Measurements from ENCODE around the gene ADAMTSL1. TPM values are rescaled to one million over a fixed set of nuclear protein-coding genes. Genes with fewer than 3 reads are reported as not detected.
A peak's percentile ranks its signal among the peaks of the same experiment; 100 is the strongest.

ADAMTSL1 gene
- total RNA-seq, 4 donors from 2014 or later: 2.8 to 26.4 (median 9.4) TPM

DNA sequence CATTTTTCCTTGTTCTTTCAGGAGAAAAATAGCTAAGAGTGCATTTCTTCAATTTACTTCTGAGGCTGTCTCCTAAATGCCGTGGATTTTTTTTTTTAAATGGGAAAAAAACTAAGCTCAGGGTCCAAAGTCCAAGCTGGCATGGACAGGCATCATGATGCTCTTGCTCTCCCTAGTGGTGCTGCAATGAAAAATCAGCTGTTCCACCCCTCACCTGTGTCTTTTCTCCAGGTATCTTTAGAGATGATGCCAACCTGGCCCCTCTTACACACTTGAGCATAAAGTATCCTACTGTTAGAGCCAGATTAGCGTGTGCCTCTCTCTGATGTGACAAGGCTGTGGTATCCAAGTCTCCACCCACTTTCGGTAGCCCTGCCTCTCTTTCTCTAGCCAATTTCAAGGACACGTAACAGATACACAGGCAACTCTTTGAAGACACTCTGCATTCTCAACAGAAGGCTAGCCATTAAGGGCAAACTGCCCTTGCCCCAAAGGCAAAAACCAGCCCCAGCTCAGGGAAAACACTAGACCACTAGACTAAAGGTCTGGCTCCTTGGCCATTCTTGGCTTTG, 350.2 kb downstream of the ADAMTSL1 start:
- no peaks in the 10 kb centered on the region for H3K9me3 ChIP-seq
- no peaks in the 10 kb centered on the region for H3K36me3 ChIP-seq
- no peaks in the 10 kb centered on the region for H3K27me3 ChIP-seq
- no peak overlapping the region for H3K27ac ChIP-seq
- peaks cover 0 to 7% (median 0%) of the 10 kb centered on the region in 4 donors for H3K4me1 ChIP-seq
- no peak for DNase-seq
- TF ChIP-seq, protein P1, sequence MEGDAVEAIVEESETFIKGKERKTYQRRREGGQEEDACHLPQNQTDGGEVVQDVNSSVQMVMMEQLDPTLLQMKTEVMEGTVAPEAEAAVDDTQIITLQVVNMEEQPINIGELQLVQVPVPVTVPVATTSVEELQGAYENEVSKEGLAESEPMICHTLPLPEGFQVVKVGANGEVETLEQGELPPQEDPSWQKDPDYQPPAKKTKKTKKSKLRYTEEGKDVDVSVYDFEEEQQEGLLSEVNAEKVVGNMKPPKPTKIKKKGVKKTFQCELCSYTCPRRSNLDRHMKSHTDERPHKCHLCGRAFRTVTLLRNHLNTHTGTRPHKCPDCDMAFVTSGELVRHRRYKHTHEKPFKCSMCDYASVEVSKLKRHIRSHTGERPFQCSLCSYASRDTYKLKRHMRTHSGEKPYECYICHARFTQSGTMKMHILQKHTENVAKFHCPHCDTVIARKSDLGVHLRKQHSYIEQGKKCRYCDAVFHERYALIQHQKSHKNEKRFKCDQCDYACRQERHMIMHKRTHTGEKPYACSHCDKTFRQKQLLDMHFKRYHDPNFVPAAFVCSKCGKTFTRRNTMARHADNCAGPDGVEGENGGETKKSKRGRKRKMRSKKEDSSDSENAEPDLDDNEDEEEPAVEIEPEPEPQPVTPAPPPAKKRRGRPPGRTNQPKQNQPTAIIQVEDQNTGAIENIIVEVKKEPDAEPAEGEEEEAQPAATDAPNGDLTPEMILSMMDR (IDR thresholded peaks at IDR 0.05): peak in 4 of 6 experiments; percentile 10 to 72 (median 56)
- no peak for TF ChIP-seq POLR2A (IDR thresholded peaks at IDR 0.05)
- no peak overlapping the region for H3K4me3 ChIP-seq

DNA sequence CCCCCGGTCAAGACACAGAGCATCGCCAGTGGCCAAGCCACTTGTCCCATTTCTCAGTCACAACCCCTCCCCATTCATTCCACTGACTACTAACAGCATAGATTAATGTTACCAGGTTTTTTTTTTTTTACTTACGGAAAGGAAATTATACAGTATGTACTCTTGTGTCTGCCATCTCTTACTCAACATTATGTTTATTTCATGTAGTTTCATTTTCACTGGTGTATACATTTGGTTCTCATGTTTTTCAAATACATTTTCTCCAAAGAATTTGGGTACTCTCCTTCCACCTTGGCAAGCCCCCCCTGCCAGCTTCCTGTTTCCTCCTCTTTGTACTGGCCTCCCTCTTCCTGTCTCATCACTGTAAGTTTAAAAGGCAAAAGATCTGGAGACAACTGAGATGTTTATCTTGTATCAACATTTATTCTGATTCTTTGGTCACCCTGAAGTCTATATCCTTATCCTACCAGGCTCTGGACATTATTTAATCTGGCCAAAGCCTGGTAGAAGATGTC, 351.8 kb downstream of the ADAMTSL1 start:
- no peaks in the 10 kb centered on the region for H3K36me3 ChIP-seq
- no peak overlapping the region for H3K4me3 ChIP-seq
- H3K27me3 ChIP-seq: no peaks in the 10 kb centered on the region
- no peak for DNase-seq
- TF ChIP-seq POLR2A (IDR thresholded peaks at IDR 0.05): no peak
- TF ChIP-seq, protein P1 (IDR thresholded peaks at IDR 0.05): no peak
- H3K27ac ChIP-seq: no peak overlapping the region
- H3K9me3 ChIP-seq: no peaks in the 10 kb centered on the region
- peaks cover 0 to 7% (median 0%) of the 10 kb centered on the region in 4 donors for H3K4me1 ChIP-seq

DNA sequence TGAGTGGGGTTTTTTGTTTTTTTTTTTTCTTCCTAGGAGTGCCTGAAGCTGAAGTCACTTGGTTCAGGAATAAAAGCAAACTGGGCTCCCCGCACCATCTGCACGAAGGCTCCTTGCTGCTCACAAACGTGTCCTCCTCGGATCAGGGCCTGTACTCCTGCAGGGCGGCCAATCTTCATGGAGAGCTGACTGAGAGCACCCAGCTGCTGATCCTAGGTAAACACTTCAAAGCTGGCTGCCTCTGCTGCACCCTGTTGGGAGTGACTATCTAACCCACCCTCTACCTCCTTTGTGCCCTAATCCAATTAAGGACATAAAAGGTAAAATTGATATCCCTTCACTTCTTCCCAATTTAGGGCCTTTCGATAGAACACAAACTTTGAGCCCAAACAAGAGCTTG, 352.3 kb downstream of the ADAMTSL1 start:
- H3K27ac ChIP-seq: no peak overlapping the region
- DNase-seq: no peak
- H3K9me3 ChIP-seq: no peaks in the 10 kb centered on the region
- no peak overlapping the region for H3K4me3 ChIP-seq
- no peaks in the 10 kb centered on the region for H3K36me3 ChIP-seq
- peaks cover 0 to 7% (median 0%) of the 10 kb centered on the region in 4 donors for H3K4me1 ChIP-seq
- no peak for TF ChIP-seq POLR2A (IDR thresholded peaks at IDR 0.05)
- TF ChIP-seq, protein P1 (IDR thresholded peaks at IDR 0.05): no peak
- H3K27me3 ChIP-seq: no peaks in the 10 kb centered on the region

DNA sequence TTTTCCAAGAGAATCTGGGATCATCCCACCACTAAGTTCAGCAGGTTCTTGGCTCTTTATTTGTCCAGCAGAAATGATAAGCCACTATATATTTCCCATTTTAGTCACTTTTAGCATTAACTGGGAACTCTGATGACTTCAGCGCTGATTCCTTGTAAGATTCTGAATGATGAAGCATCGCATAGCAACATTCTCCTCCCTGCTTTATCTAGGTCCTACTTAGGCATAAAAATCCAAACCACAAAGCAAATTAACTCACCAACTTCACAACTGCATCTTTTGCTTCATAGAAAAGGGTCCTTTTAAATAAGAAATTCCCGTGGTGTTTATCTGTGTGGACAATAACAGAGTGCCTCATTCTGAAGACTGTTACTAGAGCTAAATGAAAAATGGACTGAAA, 355.1 kb downstream of the ADAMTSL1 start:
- Histone ChIP-seq H3K36me3 (no peaks in the 10 kb centered on the region), H3K27me3 (no peaks in the 10 kb centered on the region), H3K4me1 (peaks cover 0 to 7% (median 0%) of the 10 kb centered on the region in 4 donors), H3K27ac (no peak overlapping the region), H3K4me3 (no peak overlapping the region), H3K9me3 (no peaks in the 10 kb centered on the region)
- TF ChIP-seq POLR2A (IDR thresholded peaks at IDR 0.05): no peak
- TF ChIP-seq, protein P1 (IDR thresholded peaks at IDR 0.05): no peak
- DNase-seq: no peak

DNA sequence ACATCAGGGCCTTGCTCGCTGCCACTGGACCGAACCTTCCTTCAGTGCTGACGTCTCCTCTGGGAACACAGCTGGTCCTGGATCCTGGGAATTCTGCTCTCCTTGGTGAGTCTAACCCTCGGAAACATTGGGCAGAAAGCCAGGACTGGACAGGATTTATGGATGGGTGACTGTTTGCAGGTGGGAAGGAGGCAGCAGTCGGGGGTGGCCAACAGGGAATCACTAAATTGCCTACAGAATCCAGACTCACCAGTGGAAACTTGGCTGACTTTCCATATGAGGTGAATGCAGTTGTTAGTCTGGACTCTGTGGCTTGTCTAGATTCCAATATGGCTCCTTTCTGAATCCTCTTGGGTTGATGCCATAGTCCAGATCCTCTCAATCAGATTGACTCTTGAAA, 355.9 kb downstream of the ADAMTSL1 start:
- Histone ChIP-seq H3K27me3 (no peaks in the 10 kb centered on the region), H3K9me3 (no peaks in the 10 kb centered on the region), H3K27ac (no peak overlapping the region), H3K4me1 (peaks cover 0 to 7% (median 0%) of the 10 kb centered on the region in 4 donors), H3K4me3 (no peak overlapping the region), H3K36me3 (no peaks in the 10 kb centered on the region)
- TF ChIP-seq POLR2A (IDR thresholded peaks at IDR 0.05): no peak
- TF ChIP-seq, protein P1 (IDR thresholded peaks at IDR 0.05): no peak
- DNase-seq: no peak
